ENCODE results near the gene BNIPL. TPM values are rescaled to one million over a fixed set of nuclear protein-coding genes. Genes with fewer than 3 reads are reported as not detected.

Gene BNIPL
- total and polyA plus RNA-seq, 2 of the 13 experiments (the other 11 are each of a cell fraction or from before 2014, with no cell fraction given) = 0.40 to 1.1 TPM

DNA sequence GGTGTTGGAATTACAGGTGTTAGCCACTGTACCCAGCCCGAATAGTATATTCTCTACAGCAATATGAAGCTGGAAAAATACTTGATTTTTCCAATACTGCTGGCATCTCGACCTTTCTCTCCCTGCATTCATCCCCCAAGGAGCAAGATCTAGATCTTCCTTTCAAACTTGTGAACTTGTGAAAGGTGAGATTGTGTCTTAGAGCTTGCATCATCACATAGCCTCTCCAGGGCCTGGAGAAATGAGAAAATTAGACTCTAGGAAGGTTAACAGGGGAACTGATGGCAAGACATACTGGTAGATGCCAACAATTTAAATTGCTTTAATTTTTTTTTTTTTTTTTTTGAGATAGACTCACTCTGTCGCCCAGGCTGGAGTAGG lies 26.1 kb upstream of the BNIPL start (continued):
- TF ChIP-seq, protein P1, sequence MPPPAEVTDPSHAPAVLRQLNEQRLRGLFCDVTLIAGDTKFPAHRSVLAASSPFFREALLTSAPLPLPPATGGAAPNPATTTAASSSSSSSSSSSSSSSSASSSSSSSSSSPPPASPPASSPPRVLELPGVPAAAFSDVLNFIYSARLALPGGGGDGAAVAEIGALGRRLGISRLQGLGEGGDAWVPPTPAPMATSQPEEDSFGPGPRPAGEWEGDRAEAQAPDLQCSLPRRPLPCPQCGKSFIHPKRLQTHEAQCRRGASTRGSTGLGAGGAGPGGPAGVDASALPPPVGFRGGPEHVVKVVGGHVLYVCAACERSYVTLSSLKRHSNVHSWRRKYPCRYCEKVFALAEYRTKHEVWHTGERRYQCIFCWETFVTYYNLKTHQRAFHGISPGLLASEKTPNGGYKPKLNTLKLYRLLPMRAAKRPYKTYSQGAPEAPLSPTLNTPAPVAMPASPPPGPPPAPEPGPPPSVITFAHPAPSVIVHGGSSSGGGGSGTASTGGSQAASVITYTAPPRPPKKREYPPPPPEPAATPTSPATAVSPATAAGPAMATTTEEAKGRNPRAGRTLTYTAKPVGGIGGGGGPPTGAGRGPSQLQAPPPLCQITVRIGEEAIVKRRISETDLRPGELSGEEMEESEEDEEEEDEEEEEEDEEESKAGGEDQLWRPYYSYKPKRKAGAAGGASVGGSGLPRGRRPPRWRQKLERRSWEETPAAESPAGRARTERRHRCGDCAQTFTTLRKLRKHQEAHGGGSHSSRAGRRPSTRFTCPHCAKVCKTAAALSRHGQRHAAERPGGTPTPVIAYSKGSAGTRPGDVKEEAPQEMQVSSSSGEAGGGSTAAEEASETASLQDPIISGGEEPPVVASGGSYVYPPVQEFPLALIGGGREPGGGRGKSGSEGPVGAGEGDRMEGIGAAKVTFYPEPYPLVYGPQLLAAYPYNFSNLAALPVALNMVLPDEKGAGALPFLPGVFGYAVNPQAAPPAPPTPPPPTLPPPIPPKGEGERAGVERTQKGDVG (CRISPR knock-in tag; IDR thresholded peaks at IDR 0.05; ENCODE audit: borderline replicate concordance) = no peak
- TF ChIP-seq ZBTB7A (CRISPR knock-in tag; IDR thresholded peaks at IDR 0.05) (no peak), MATR3 (CRISPR knock-in tag; IDR thresholded peaks at IDR 0.05) (no peak), DZIP1 (CRISPR knock-in tag; IDR thresholded peaks at IDR 0.05) (no peak)
- TF ChIP-seq, protein P2, sequence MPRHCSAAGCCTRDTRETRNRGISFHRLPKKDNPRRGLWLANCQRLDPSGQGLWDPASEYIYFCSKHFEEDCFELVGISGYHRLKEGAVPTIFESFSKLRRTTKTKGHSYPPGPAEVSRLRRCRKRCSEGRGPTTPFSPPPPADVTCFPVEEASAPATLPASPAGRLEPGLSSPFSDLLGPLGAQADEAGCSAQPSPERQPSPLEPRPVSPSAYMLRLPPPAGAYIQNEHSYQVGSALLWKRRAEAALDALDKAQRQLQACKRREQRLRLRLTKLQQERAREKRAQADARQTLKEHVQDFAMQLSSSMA (CRISPR knock-in tag; IDR thresholded peaks at IDR 0.05) = no peak
